HG02870 (cell line): Measurements from ENCODE around the gene CKLF.

Experiments used
- ATAC-seq: cut with Tn5 transposase; IDR thresholded peaks from one replicate; pipeline ENCODE4 v1.9.1; 2021; ENCODE audit warnings: mild to moderate bottlenecking, moderate library complexity; ENCODE audit not compliant: unreplicated experiment

Gene CKLF

DNA sequence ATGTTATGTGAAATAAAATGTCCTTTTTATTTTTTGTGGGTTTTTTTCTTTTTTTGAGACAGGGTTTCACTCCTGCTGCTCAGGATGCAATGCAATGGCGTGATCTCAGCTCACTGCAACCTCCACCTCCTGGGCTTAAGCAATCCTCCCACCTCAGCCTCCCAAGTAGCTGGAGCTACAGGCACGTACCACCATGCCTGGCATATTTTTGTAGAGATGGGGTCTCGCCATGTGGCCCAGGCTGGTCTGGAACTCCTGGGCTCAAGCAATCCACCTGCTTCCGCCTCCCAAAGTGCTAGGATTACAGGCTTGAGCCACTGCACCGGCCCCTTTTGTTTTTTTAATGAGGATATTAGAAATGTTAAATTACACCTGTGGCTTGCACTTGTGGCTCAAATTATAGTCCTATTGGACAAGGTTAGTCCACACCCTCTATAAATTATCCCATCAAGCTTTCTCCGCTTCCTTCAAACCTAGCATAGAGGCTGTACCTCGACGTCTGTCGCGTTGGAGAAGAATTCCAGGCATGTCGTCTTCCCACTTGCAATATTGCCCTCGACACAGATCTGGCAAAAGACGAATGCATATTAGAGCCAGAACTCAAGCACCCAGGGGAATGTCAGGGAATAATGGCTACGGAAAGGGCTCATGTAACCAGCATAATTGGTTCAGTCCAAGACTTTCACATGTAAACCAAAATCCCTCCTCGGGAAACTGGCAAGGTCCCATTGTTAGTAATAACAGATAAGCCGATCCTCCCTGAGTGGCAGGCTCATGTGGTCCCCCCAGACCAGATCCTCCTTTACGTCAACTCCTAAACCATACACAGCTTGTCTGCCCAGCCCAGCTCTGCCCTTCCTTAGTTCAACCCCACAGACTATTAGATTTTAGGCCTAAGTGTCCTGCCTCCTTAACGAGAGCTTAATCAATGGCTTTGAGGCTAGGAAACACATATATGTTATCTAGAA is 10.7 kb upstream of the CKLF start:
- ATAC-seq = no peak

DNA sequence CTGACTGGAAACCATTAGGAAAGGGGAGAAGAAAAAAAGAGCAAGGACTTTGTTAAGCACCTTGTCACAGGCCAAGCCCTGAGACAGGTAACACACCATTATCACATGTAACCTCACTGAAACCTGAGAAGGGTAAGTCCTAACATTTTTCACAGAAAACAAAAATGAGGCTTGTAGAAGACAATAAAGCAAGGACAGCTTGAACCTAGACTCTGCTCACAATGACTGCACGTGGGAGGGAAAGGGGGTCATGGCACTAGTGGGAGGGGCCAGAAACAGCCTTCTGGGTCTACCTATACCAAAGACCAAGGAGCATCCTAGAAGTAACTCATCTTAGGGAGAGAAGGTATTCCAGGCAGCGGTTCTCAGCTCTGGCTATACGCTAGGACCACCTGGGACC is 10.0 kb upstream of the CKLF start:
- ATAC-seq = no peak

DNA sequence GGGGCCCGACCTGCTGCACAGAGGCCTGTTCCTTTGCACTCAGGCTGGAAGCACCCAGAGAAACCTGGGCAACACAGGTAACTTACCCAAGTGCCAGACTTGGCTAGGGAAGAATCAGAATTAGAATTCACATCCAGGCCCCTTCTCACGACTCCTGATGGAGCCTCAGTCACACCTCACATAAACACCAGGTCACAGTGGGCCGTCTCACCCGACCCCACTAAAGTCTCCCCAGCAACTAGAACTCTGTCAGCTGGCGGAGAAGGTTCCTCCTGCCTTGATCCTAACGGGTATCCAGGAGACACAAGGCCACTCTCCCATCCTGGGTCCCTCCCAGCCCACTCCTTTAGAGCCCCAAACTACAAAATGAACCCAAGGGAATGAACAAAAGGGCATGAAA is 8.8 kb upstream of the CKLF start:
- no peak for ATAC-seq

DNA sequence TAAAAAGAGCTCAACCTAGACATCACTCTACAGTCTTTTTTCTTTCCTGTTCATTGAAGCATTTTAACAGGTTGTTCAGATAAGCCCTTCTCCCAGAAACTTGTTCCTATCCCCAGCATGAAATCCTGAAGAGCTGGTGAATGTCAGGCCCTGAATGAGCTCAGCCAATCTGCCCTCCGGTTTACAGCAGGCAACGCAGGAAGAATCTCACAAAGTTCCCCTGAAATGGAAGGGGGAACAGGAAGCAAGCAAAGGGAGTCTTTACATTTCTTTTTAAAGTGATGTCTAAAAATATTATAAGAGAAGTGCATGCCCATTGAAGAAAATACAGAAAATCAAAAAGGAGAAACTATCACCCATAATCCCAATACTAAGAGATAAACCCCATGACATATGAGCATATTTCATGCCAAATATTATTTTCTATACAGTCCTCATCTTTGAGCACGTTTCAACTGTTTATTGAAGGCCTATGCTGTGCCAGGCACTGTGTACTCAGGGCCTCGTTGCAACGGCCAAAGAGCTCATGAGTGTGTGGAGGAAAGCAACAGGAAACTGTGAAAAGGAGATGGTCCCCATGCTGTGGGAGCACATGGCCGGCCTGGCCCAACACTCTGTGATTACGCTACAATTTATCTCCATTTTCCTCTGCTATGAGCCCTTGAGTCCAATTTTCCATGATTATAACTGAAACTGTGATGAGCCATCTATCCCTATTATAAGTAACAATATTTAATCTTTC is 8.2 kb upstream of the CKLF start:
- no peak for ATAC-seq

DNA sequence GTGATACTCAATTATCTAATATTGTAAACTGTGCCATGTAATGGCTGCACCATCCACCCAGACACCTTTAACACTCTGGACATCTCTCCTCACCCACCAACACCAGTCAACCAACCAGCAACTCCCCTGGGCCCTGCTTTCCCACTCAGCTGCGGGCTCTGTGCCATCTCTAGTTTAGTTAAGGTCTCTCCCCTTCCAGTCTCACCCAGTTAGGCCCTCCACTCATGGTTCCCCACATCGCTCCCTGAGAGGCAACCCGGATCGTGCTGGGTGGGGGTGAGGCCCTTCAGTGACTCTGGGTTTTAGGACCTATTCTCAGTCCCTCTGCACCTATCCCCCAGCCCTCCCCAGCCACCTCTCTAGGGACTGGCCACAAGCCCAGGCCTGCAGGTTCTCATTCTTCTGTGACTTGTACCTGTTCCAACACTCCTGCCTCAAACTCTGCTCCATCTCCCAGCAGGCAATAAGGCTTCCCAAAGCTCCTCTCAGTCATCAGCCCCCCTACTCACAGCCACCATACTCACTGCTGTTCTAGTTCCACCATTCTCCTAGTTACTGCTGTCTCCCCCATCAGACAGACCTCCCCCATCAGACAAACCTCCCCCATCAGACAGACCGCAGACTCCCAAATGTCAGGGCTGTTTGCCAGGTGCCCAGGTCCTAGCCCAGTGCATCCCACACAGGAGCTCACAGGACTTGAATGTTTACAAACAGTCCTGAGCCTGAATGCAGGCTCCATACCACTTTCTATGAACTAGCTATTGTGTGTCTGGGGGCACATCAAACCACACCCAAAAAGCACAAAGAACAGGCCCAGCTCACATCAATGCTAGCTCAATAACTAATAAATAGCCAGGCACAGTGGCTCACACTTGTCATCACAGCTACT is 5.0 kb upstream of the CKLF start:
- no peak for ATAC-seq

DNA sequence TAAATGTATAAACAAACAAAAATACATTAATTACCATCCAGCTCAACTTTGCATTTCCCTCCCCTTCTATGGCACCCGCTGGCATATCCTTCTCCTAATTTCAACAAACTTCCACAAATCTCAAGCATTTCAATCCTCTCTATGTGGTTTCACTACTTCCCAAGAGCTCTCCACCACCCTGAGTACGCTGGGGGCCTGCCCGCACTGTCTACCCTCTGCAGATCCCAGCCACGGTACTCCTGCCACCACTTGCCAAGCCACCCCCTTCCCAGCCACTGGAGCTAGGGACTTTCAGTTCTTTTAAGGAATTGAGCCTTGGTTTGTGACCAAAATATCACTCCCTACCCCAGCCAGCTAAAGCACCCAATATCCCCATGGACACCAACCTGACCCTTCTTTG is 4.3 kb upstream of the CKLF start:
- no peak for ATAC-seq

DNA sequence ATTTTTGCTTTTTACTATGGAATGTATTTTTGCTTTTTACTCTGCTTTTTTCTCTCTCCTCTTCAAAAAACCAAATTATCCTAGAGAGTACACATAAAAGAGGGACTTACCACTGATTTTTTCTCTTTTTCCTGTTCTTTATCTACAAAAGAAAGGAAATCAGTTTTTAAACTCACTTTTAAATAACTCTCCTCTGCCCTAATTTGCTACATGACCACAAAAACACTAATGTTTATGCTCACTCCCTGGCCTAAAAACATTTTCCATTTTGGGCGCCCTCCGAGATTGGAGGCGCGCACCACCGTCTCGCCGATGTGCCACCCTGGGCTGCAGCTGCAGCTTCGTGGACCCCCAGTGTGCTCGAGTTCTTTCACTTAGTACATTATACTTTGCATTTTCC is 3.5 kb upstream of the CKLF start:
- ATAC-seq = no peak

DNA sequence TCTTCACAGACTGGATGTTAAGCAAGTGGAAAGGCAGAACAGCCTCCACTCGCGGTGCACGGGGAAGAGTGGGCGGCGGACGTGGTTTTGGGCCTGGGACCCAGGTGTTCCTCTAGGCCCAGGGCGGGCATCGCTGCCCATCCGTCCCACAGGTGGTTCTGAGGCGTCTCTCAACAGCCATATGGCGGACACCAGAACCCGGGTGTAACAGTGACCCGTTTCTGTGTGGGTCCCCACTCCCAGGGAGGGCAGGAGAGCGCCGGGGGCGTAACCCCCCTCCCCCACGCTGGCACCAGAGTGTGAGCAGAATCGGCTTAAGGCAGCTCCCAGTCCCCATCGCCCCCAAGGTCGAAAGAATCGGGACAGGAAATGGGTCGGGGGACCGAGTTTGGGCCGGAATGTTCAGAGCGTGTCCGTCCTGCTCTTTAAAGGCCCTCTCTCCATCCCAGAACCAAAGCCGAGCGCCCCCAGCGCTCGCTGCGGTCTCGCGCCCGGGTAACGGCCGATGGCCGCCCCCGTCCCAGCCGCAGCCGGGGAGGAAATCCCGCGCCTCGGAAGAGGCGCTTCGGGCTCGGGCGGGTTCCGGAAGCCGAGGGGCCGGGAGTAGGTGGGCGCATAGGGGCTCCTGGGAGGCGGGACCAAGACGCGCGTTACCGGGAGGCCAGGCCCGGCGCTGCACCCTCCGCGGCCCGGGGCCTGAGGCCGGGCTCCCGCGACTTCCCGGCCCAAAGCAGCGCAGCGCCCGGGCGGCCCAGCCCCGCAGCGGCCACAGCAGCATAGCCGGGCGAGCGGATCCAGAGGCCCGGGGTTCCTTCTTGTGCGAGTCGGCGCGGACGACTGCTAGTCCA is 2.9 kb upstream of the CKLF start, which contains the start of gene TK2:
TSS of gene TK2 (minus strand) at position 839 of the 848 bp plus-strand sequence. CDS start at position 778, 61 bp downstream.
- ATAC-seq = peak; percentile 32

DNA sequence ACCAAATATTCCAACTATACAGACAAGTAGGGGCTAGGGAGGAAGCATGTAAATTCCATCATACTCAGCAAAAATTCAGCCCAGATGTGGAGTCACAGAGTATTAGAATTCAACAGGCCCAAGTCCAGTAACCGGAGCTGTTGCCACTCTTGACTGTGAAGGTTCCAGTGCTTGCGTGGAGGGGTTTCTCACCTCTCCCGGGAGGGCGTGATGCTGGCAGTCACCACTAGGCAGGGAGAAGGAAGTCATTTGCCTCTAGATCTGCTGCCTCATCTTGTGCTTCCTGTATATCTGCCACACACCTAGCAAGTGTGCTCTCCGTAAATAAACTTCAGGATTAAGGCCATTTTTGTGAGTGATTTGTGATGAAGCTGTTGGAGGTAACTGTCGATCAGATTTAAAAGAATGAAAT is 1.0 kb upstream of the CKLF start:
- ATAC-seq = peak; percentile 28

DNA sequence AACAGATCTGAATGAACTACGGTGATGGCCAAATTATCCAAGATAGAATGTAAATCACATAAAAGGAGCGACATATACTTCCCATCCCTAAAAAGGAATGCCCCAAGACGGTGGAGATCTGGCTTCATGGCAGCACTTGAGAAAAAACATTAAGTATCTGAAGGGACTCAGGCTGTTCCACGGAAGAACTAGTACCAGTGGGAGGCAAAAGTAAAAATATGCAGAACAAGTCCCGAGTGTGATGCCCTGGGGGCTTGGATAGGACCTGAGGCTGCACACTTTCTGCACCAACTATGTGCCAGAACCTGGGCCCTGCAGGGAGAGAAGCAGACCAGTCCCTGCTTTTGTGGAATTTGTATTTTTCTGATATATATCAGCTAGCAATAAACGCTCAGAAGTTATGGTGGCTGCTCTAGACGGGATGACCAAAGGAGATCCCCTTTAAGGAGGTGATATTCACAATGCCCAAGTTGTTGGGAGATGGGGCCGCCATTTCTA is 539 bp upstream of the CKLF start:
- no peak for ATAC-seq

DNA sequence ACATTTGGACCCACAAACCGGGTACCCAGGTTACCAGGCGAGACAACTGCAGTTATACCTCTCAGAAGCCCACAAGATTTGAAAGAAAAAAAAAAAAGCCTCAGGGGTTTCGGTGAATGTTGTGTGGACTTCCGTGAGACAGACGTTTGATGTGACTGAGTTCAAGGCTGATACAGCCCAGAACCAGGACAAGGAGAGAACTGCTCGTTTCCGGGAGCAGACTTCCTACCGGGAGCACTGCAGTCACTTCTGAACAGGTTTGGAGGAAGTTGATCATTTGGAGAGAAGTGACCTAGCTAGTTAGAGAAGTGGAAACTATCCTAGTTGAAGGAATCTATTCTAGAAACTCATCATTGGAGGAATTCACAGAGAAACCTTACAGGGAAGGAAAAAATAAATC is 847 bp downstream of the CKLF start:
- no peak for ATAC-seq

DNA sequence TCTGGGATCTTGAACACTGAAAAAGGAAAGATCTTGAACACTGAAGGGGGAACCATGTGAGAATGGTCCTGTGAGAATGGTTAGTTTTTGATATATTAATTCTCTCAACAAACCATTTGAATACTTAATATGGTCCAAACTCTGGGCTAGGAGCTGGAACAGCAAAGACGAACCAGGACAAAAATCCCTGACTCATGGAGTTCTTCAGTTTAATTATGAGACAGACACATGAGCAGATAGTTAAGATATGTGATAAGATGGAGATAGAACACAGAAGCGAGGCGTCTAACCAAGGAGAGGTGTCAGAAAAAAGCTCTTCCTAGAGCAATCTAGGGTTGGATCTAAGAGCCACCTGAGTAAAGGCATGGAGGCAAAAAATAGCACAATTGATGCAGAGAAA is 1.6 kb downstream of the CKLF start:
- no peak for ATAC-seq

DNA sequence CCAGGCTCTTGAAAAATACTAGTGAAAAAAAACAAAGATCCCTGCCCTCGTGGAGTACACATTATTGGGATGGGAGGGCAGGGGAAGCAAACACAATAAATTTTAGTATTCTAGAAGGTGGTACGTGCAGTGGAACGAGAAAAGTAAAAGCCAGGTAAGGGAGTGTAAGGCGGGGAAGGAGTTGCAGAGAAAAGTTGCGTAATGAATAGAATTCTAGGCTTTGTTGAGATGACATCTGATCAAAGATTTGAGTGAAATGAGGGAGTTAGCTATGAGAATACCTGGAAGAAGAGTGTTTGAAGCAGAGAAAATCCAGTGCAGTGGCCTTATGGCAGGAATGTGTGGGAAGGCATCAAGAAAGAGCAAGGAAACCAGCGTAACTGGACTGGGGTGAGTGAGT is 2.1 kb downstream of the CKLF start:
- no peak for ATAC-seq

DNA sequence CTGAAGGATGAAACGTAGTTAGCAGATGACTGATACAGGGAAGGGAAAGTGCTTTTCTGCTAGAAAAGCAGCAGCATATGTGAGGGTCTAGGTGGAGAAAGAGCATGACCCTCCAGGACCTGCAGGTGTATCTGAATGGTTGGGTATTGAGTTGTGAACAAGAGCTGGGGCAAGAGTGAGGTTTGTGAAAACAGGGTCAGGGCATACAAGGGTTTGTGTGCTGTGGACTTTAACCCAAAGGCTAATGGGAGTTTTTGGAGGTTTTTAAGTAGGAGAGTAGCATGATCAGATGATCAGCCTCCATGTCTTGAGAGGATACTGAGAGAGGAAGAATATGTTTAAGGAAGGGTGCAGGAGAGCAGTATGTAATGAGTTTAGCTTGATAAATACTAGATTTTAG is 7.7 kb downstream of the CKLF start:
- no peak for ATAC-seq

DNA sequence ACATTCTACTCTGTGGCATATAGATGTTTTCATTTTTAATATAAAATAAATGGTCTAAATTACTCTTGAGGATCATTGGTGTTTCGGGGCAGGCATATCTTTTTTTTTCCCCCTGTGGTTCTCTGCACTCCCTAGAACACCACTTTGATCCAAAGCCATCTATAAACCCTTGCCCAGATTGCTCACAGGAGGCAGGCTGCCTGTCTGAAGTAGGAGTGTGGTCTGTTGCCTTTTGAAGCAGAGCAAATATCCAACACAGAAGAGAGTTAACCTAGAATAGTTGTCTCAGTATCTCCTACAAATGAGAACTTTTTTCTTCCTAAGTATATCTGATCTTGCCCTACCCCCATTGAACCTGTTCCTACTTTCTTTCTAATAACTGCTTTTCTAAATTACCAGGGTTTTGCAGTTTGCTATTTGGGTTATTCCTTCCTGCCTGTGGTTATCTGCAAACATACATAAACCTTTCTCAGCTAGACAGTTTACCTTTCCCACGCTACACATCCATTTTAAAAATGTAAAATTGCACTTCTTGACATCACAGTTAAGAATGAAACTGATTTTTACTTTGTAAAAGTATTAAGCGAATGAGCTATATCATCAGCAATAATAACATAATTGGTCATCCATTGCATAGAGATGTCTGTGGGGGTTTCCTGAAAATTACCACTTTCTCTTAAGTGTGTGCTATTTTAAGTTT is 9.2 kb downstream of the CKLF start:
- ATAC-seq = no peak

DNA sequence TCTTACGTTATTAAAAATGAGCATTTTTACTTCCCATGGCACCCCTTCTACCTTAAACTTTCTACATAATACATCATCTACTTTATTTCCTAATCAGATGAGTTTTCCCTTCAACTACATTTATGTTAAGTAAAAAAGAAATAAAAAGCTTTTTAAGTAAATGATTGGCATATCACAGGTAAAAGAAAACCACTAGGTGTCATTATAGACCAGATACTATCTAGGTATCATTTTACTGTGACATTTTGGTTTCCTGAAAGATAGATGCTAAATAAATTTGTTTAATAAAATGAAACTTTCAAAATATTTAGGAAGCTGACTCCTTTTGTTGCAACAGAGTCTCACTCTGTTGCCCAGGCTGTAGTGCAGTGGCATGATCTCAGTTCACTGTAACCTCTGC is 10.0 kb downstream of the CKLF start:
- ATAC-seq = no peak

DNA sequence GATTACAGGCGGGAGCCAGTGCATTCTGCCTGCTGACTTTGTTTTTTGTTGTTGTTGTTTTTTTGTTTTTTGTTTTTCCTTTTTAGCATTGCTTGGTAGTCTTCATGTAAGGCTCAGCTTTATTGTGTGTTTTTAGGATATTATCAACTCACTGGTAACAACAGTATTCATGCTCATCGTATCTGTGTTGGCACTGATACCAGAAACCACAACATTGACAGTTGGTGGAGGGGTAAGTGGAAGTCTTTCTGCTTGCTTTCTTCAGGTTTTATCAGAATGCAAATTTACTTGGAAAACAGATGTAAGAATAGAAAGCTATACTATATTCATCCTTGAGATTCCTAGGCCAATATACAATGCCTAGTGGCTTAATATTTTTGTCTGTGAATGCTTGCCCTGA is 10.6 kb downstream of the CKLF start:
- ATAC-seq = no peak

DNA sequence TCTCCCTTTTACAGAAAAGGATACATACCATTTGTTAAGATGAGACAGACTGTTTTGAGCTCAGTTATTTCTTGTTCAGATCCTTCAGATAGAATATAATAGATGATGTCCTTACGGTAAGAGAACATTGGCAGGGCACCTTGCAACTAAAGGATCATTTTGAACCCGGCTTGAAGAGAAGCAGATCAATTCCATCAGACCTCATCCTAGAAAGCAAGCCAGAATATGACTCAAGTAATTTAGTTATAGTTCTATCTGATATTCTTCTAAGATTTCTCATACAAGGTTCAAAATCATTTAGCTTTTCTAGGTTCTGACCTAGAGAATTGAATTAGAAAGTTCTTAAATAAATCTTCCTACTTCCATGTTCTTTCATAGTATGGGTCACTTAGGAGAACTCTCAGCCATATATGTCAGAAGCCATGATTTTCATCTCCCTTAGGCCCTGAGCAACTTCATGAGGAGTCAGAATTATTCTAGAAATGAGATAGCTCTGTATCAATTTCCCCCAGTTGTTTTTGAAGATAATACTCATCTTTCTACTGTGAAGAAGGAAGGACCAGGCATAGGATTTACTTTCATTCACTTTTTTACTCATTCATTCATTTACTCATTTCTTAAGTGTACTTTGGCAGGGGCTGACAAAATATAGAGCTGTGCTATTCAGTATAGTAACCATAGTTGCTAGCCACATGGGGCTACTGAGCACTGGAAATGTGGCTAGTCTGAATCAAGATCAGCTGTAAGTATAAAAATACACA is 11.4 kb downstream of the CKLF start:
- ATAC-seq = peak; percentile 67
